Skeletal muscle cell (primary cell): ENCODE data around the gene HEXB.

Source experiments
- DNase-seq: peaks from one replicate; pipeline ENCODE4 v3.0.0-alpha.2; 2010; ENCODE audit warnings: low read depth
- H3K4me3 ChIP-seq: 2 replicates; pipeline ENCODE4 v1.5.1; 2011; ENCODE audit warnings: low read depth, mild to moderate bottlenecking, control low read depth, low read length, moderate library complexity

HEXB gene

GRCh38 chr5:74684900-74685851 is at the start of gene HEXB:
HEXB (plus strand) TSS chr5:74685233; CDS start chr5:74685261, 28 bp downstream.
- DNase-seq, result no peak
- peak within 1 kb of the TSS; percentile 82 for H3K4me3 ChIP-seq

- DNase-seq, result no peak
- H3K4me3 ChIP-seq, result no peak overlapping the region
Measured at GRCh38 chr5:74636149-74636548, 48.9 kb upstream of the HEXB start.

- no peak for DNase-seq
- no peak overlapping the region for H3K4me3 ChIP-seq
Measured at GRCh38 chr5:74636552-74636951, 48.5 kb upstream of the HEXB start.

GRCh38 chr5:74638544-74638969 is 46.5 kb upstream of the HEXB start:
- no peak for DNase-seq
- peak overlapping the region; percentile 90 for H3K4me3 ChIP-seq

GRCh38 chr5:74638970-74639806 is 45.8 kb upstream of the HEXB start:
- no peak for DNase-seq

GRCh38 chr5:74639807-74640449 is 45.1 kb upstream of the HEXB start:
- no peak for DNase-seq
- peak overlapping the region; percentile 90 for H3K4me3 ChIP-seq

More at GRCh38 chr5:74638970-74639806, 45.8 kb upstream of the HEXB start:
- peak overlapping the region; percentile 90 for H3K4me3 ChIP-seq

- H3K4me3 ChIP-seq, result peak within 1 kb of the TSS; percentile 90
- peak; percentile 62 for DNase-seq
Measured at GRCh38 chr5:74640450-74640953, 44.5 kb upstream of the HEXB start, which contains the start of gene ENC1. ENC1 (minus strand) TSS chr5:74640728; CDS start chr5:74636485, 4,243 bp downstream.

- H3K4me3 ChIP-seq, result peak overlapping the region; percentile 90
- no peak for DNase-seq
Measured at GRCh38 chr5:74640954-74641734, 43.9 kb upstream of the HEXB start.

- H3K4me3 ChIP-seq, result peak overlapping the region; percentile 90
- peak; percentile 62 for DNase-seq
Measured at GRCh38 chr5:74641735-74642542, 43.1 kb upstream of the HEXB start.

GRCh38 chr5:74642543-74642863 is 42.5 kb upstream of the HEXB start:
- H3K4me3 ChIP-seq, result no peak overlapping the region
- no peak for DNase-seq

GRCh38 chr5:74643111-74643562 is 41.9 kb upstream of the HEXB start:
- no peak overlapping the region for H3K4me3 ChIP-seq
- DNase-seq, result peak; percentile 82

- no peak for DNase-seq
- no peak overlapping the region for H3K4me3 ChIP-seq
Measured at GRCh38 chr5:74647096-74647495, 37.9 kb upstream of the HEXB start.

- H3K4me3 ChIP-seq, result no peak overlapping the region
- DNase-seq, result no peak
Measured at GRCh38 chr5:74648835-74649293, 36.2 kb upstream of the HEXB start.

GRCh38 chr5:74649421-74649973 is 35.5 kb upstream of the HEXB start:
- DNase-seq, result no peak
- H3K4me3 ChIP-seq, result no peak overlapping the region

- DNase-seq, result no peak
- H3K4me3 ChIP-seq, result no peak overlapping the region
Measured at GRCh38 chr5:74651710-74652109, 33.3 kb upstream of the HEXB start.

- no peak overlapping the region for H3K4me3 ChIP-seq
- no peak for DNase-seq
Measured at GRCh38 chr5:74652576-74652975, 32.5 kb upstream of the HEXB start.

- H3K4me3 ChIP-seq, result no peak overlapping the region
- DNase-seq, result no peak
Measured at GRCh38 chr5:74653991-74654390, 31.0 kb upstream of the HEXB start.

- DNase-seq, result no peak
- no peak overlapping the region for H3K4me3 ChIP-seq
Measured at GRCh38 chr5:74655206-74655605, 29.8 kb upstream of the HEXB start.
